GM12892 (cell line): Measurements from ENCODE around the gene CHMP2A.

Experiments
- POLR2A ChIP-seq: IDR thresholded peaks from 2 replicates; pipeline ENCODE4 v1.6.1; 2011; ENCODE audit warnings: low read depth, low read length, control low read depth
- POLR2AphosphoS5 ChIP-seq: IDR thresholded peaks from 2 replicates; pipeline ENCODE4 v1.6.1; 2011; ENCODE audit warnings: low read depth, low read length, control low read depth
- TAF1 ChIP-seq: IDR thresholded peaks from 2 replicates; pipeline ENCODE4 v1.6.1; 2011; ENCODE audit warnings: low read depth, mild to moderate bottlenecking, control low read depth, low read length, borderline replicate concordance

DNA sequence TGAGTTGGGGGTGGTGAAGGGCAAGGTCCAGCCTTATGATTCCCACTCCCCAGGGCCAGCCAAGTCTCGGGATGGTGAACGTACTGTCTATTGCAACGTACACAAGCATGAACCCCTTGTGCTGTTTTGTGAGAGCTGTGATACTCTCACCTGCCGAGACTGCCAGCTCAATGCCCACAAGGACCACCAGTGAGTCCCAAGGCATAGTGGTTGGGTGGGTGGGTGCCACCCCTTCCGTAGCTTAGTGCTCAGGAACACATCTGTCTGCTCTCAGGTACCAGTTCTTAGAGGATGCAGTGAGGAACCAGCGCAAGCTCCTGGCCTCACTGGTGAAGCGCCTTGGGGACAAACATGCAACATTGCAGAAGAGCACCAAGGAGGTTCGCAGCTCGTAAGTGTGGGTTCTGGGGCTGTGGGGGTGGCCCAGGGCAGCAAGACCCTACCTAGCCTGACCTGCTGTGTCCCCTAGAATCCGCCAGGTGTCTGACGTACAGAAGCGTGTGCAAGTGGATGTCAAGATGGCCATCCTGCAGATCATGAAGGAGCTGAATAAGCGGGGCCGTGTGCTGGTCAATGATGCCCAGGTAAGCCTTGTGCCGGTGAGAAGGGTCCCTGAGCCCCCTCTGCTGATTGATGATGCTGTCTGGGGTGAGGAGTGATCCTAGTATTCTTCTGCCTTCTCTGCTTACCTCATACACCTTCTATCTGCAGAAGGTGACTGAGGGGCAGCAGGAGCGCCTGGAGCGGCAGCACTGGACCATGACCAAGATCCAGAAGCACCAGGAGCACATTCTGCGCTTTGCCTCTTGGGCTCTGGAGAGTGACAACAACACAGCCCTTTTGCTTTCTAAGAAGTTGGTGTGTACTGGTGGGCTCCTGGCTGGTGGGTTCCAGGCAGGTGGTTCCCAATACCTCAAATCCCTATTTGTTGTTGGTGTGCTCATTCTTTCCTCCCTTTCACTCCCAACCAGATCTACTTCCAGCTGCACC, 7.3 kb downstream of the CHMP2A start:
- TF ChIP-seq POLR2A (no peak), TAF1 (no peak), POLR2AphosphoS5 (no peak; the same call in 1 of the 2 replicates)
